ENCODE results near the gene RNF34. TPM values are rescaled to one million over a fixed set of nuclear protein-coding genes. Genes with fewer than 3 reads are reported as not detected.

The RNF34 gene
- total RNA-seq, 1 donor from 2014 or later: 75.3 TPM

DNA sequence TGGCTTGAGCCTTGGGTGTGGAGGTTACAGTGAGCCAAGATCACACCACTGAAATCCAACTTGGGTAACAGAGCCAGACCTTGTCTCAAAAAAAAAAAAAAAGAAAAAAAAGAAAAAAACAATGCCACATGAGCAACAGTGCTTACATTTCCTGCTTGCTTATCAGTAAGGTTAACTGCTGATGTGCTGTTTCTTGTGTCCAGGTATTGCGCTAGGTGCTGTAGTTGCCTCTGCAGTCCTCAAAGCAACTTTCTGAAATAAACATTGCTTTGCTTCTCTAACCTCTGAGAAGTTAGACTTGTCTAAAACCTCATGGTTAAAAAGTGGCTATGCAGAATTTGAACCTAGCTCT is 24.7 kb downstream of the RNF34 start:
- H3K4me1 Mint-ChIP-seq: peaks cover 28% of the 10 kb centered on the region
- DNase-seq (no peak), ATAC-seq (ENCODE audit: low read depth) (no peak)
- TF ChIP-seq CTCF (IDR thresholded peaks at IDR 0.05): no peak
- H3K4me3 Mint-ChIP-seq: no peak overlapping the region
- peak overlapping the region; percentile 77 for H3K27ac Mint-ChIP-seq
- ChIA-PET POLR2A (interaction anchor here (0.6 to 5.7 kb wide), 11 partner anchors 10 to 1758 kb away, joined by 3 to 64 read pairs (median 3); partner anchors contain the start of genes ANAPC5 and RNF34), CTCF (interaction anchor here (0.9 to 1.3 kb wide), 2 partner anchors 18 to 19 kb away, joined by 3 read pairs; no protein-coding TSS in a partner anchor)
- peaks cover 90% of the 10 kb centered on the region for H3K36me3 Mint-ChIP-seq (ENCODE audit: low read depth)
- H3K27me3 Mint-ChIP-seq: no peaks in the 10 kb centered on the region
- no peaks in the 10 kb centered on the region for H3K9me3 Mint-ChIP-seq
- intact Hi-C loops (cut with micrococcal nuclease): no loop called here

DNA sequence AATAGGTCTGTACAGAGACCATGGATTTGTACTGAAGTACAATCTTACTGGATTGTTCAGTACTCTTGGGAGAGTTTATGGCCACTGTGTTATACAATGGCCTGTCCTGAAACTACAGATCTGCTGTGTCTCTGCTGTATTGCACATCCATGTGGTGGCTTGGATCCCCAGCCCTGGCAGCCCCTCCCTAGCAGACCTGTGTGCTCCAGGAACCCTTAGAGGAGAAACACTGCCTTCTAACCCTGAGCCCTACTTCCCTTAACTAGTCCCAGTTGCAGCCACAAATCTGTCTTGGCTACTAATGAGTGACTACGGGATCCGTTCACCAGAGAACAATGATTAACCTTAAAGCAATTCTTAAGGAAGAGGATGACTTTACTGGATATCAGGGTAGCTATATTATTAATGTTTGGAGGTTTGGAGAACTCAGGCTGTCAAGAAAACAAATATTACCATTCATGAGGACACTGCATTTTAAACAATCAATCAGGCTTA is 27.7 kb downstream of the RNF34 start:
- H3K4me1 Mint-ChIP-seq: peaks cover 28% of the 10 kb centered on the region

DNA sequence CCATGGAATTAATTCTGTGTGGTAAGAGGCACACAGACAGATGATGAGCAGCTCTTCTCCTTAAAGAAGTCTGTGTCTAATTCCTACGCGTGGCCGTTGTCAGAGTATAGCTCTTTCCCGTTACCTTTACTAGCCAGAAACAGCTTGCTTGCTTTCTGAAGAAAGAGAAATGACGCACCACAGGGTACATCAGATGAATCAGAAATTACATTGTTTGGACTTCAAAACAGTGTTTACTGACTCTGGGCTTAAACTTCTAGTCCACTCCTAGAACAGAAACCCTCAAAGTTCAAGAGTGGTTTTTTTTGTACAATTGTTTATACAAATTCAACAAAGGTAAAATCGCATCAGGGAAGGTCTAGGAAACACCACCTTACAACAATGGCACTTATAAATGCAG is 29.0 kb downstream of the RNF34 start:
- no peaks in the 10 kb centered on the region for H3K9me3 Mint-ChIP-seq
- no peak overlapping the region for H3K27ac Mint-ChIP-seq
- ATAC-seq (ENCODE audit: low read depth) (no peak), DNase-seq (no peak)
- H3K36me3 Mint-ChIP-seq (ENCODE audit: low read depth): peaks cover 92% of the 10 kb centered on the region
- ChIA-PET CTCF (interaction anchor here (2.0 kb wide), 1 partner anchor 14 kb away, joined by 5 read pairs; no protein-coding TSS in a partner anchor), POLR2A (no interaction called here)
- TF ChIP-seq CTCF (IDR thresholded peaks at IDR 0.05): no peak
- no peak overlapping the region for H3K4me3 Mint-ChIP-seq
- H3K4me1 Mint-ChIP-seq: peaks cover 27% of the 10 kb centered on the region
- intact Hi-C loops (cut with micrococcal nuclease): loop anchor here (5.0 kb wide), 1 partner anchor 77 kb away; the partner anchor contains the start of gene ANAPC5
- H3K27me3 Mint-ChIP-seq: no peaks in the 10 kb centered on the region

More for the DNA sequence above, 27.7 kb downstream of the RNF34 start:
- no peak for ATAC-seq (ENCODE audit: low read depth)
- ChIA-PET POLR2A (interaction anchor here (0.6 kb wide), 1 partner anchor 1462 kb away, joined by 8 read pairs; no protein-coding TSS in a partner anchor), CTCF (no interaction called here)
- no peak for TF ChIP-seq CTCF (IDR thresholded peaks at IDR 0.05)
- Mint-ChIP-seq H3K36me3 (ENCODE audit: low read depth) (peaks cover 92% of the 10 kb centered on the region), H3K27me3 (no peaks in the 10 kb centered on the region), H3K4me3 (no peak overlapping the region), H3K27ac (no peak overlapping the region), H3K9me3 (no peaks in the 10 kb centered on the region)
- no peak for DNase-seq
- intact Hi-C loops (cut with micrococcal nuclease): loop anchor here (5.0 kb wide), 1 partner anchor 75 kb away; the partner anchor contains the start of gene ANAPC5

GRCh38 chr12:121430833-121431415 is 31.0 kb downstream of the RNF34 start:
- POLR2A ChIA-PET: interaction anchor here (0.6 kb wide), 2 partner anchors 33 to 1142 kb away, joined by 3 read pairs; no protein-coding TSS in a partner anchor
- CTCF ChIA-PET: no interaction called here
- ATAC-seq (ENCODE audit: low read depth) (no peak), DNase-seq (no peak)
- no peak overlapping the region for H3K4me3 Mint-ChIP-seq
- H3K27me3 Mint-ChIP-seq: no peaks in the 10 kb centered on the region
- no peak overlapping the region for H3K27ac Mint-ChIP-seq
- no peaks in the 10 kb centered on the region for H3K9me3 Mint-ChIP-seq
- no peak for TF ChIP-seq CTCF (IDR thresholded peaks at IDR 0.05)
- intact Hi-C loops (cut with micrococcal nuclease): no loop called here
- H3K4me1 Mint-ChIP-seq: peaks cover 13% of the 10 kb centered on the region
- peaks cover 91% of the 10 kb centered on the region for H3K36me3 Mint-ChIP-seq (ENCODE audit: low read depth)

GRCh38 chr12:121432740-121433480 is 33.0 kb downstream of the RNF34 start:
- peaks cover 94% of the 10 kb centered on the region for H3K36me3 Mint-ChIP-seq (ENCODE audit: low read depth)
- CTCF ChIA-PET: interaction anchor here (1.0 to 1.9 kb wide), 2 partner anchors 10 to 65 kb away, joined by 3 to 6 read pairs; no protein-coding TSS in a partner anchor

More at GRCh38 chr12:121432740-121433480, 33.0 kb downstream of the RNF34 start:
- H3K4me3 Mint-ChIP-seq: no peak overlapping the region
- H3K9me3 Mint-ChIP-seq: peaks cover 9% of the 10 kb centered on the region
- intact Hi-C loops (cut with micrococcal nuclease): no loop called here
- H3K27ac Mint-ChIP-seq: peak overlapping the region; percentile 42
- POLR2A ChIA-PET: interaction anchor here (1.0 kb wide), 1 partner anchor 33 kb away, joined by 4 read pairs; the partner anchor contains the start of gene RNF34
- no peak for ATAC-seq (ENCODE audit: low read depth)
- no peak for DNase-seq
- no peaks in the 10 kb centered on the region for H3K4me1 Mint-ChIP-seq
- H3K27me3 Mint-ChIP-seq: no peaks in the 10 kb centered on the region
- no peak for TF ChIP-seq CTCF (IDR thresholded peaks at IDR 0.05)
